T-helper 2 cell treated with Interferon-gamma antibody and Interleukin-4, amounts not matched to agents 100 ng/mL and 5 ng/mL, for 36 hours (primary cell): ENCODE measurements around the gene MACROD2. TPM values are rescaled to one million over a fixed set of nuclear protein-coding genes. Genes with fewer than 3 reads are reported as not detected.

Experiments used
- intact Hi-C: fragments of 100-400 bp; cut with micrococcal nuclease; formaldehyde crosslinking; loops from one replicate; pipeline ENCODE4 v1.15.1; 2023
- total RNA-seq: library from RNA; stranded (reverse); gene quantifications from 2 replicates; pipeline ENCODE4 v1.2.3, GENCODE V29; 2022

Gene MACROD2
- total RNA-seq, 1 donor from 2014 or later: not detected

- intact Hi-C loops: no loop called here
Measured at GRCh38 chr20:14576196-14576877, 581.0 kb downstream of the MACROD2 start.

- intact Hi-C loops: no loop called here
Measured at GRCh38 chr20:14580418-14581074, 585.2 kb downstream of the MACROD2 start.

DNA sequence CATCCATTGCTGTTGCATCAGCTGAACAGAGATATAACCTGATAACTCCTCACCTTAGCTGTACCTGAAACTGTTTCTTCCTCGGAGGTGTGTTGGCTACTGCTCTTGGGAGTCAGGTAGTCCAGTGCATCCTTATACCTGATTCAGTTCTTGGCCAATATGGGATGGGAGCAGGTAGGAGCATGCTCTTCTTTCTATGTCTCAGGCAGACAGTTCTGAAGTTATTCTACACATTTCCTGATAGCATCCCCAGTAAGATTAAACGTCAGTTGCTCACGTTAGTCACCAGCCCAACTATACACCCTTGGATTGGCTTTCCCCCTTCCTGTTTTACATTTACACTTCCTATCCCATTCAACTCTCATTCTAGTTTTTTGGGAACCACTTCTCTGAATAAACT is 586.4 kb downstream of the MACROD2 start:
- intact Hi-C loops: no loop called here

- intact Hi-C loops: no loop called here
Measured at GRCh38 chr20:14582855-14583254, 587.5 kb downstream of the MACROD2 start.

- intact Hi-C loops: no loop called here
Measured at GRCh38 chr20:14583413-14583812, 588.1 kb downstream of the MACROD2 start.

GRCh38 chr20:14589383-14589782 is 594.1 kb downstream of the MACROD2 start:
- intact Hi-C loops: no loop called here

DNA sequence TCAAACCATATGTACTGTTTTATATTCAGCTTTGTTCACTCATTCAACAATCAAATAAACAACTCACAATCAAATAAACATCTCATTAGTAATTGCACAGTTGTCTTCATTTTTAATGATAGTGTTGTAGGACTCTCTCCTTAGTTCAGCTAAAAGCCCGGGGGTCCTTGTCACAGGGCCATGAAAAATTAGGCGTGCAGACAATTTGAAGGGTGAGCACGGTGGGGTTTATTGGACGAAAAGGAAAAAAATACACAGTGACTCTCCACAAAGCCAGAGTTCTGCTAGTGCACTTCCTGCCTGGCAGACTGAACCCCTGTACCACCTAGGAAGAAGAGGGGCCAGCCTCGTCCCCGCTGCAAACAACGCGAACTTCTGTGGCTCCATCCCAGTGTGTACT is 599.7 kb downstream of the MACROD2 start:
- intact Hi-C loops: no loop called here

DNA sequence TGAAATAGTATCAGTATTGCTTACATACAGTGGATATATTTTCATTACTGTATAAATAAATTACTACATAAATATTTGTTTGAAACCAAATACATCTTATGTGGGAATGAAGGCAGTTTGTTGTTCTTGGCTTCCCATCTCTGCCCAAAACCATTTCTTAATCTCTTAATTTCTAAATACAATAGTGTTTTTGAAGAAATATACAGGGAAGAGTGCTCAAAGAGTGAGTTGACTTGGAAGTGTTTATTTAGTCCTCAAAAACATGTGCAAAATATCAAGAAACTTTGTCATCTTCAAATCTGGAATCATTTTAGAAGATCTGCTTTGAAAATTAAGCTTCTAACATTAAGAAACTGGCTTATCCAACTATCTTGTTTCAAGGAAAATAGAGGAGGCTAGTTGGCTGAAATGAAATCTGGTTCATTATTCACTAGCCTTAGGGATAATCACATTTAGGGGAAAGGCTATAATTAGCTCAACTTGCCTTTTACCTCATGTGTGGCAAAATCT is 601.9 kb downstream of the MACROD2 start:
- intact Hi-C loops: no loop called here

DNA sequence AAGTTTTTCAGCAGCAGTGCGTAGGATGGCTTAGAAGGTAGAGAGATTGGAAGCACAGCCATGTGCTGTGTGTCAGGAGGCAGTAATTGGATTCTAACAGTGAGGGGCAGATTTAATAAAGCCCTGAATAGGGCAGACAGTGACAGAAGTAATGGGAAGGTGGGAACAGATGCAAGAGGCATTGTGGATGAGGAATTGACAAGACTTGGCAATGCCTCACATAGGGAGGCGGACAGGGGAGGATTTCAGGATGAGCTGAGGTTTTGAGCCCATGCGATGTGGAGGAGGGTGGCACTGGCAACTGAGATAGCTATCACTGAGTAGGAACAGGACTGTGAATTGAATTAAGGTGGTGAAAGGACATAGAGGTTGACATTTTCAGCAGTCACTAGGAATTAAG is 604.3 kb downstream of the MACROD2 start:
- intact Hi-C loops: no loop called here

- intact Hi-C loops: no loop called here
Measured at GRCh38 chr20:14600527-14600926, 605.2 kb downstream of the MACROD2 start.

GRCh38 chr20:14604143-14604542 is 608.8 kb downstream of the MACROD2 start:
- intact Hi-C loops: no loop called here

DNA sequence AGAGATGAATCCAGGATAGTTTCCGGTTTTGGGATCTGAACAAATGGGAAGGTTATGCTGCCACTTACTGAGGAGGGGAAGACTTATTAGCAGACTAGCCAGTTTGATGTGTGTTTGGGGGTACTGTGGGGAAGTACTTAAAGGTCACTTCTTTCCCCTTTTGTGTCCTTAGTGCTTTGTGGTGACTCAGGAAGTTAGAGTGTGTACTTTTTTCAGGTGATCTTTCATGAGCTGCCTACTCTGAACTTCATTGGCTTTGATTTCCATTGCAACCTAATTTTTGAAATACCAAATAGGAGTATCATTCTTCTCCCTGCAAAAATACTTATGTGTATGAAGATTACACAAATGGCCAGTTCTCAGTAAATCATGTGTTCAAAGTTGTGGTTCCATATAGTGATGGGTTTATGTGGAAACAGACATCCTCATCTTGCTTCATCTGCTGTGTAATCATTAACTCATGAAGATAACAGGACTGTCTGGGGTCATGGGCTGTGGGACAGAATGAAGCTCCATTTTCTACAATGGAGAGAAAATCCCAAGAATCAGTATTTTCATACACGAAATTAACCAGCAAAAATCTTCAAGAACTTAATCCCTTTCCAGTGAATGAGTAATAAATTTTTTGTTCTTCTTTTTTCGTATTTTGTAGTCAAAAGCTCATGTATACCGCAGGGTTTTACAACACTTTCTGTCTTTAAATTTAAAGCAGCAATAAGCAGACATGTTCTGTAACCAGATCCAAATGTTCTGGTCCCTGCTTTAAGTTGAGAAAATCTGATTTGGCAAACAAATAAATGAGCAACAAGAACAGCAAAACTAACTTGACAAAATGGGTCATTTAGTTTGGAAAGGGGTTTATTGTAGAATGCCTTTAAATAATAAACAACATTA is 614.3 kb downstream of the MACROD2 start:
- intact Hi-C loops: no loop called here

GRCh38 chr20:14611479-14611878 is 616.2 kb downstream of the MACROD2 start:
- intact Hi-C loops: no loop called here

DNA sequence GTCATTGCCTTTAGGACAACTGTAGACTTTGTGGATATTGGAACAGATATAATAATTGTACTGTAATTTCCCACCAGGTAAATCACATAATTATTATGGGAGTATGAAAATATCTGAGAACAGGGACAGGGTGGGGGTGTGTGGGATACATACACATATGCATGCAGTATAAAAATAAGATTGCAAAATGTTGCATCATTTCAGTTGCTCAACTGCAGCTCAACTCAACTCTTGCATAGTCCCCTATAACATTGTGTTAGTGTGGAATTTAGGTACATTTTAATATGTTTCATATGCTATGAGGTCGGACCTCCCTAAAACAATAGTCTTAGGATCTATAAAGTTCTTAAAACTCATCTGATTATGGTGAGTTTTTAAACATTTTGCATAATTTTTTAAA is 617.1 kb downstream of the MACROD2 start:
- intact Hi-C loops: no loop called here

DNA sequence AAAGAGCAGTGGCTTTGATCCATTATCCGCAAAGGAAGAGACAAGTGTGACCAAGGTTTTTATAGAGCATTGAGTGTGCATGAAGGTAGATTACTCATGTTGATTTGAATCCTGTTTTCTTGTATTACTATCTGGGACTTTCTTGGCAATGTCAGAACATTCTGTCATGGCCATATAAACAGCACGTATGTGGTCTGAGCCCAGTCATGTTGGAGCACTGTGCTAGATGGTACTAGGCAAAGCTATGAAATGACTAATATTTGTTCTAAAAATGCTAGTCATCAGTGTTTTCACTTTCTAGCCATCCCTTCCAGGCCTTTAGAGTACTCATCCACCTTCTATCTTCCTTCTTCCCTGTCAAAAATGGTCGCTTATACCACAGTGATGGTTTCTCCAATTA is 620.7 kb downstream of the MACROD2 start:
- intact Hi-C loops: no loop called here

GRCh38 chr20:14617123-14617522 is 621.8 kb downstream of the MACROD2 start:
- intact Hi-C loops: no loop called here

DNA sequence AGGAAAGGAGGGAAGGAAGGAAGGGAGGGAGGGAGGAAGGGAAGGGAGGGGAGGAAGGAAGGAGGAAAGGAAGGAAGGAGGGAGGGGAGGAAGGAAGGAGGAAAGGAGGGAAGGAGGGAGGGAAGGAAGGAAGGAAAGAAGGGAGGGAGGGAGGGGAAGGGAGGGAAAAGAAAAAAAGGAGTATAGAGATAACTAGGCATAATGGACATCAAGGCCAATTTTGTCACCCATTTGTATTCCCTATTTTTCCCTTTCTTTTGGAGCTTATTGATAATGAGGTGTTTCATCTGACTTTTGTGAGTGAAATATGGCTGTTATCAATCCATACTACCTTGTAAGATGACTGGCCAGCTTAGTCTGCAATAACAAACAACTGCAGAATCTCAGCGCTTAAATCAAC is 624.1 kb downstream of the MACROD2 start:
- intact Hi-C loops: no loop called here

GRCh38 chr20:14622796-14623195 is 627.5 kb downstream of the MACROD2 start:
- intact Hi-C loops: no loop called here

- intact Hi-C loops: no loop called here
Measured at GRCh38 chr20:14631011-14631410, 635.7 kb downstream of the MACROD2 start.

- intact Hi-C loops: no loop called here
Measured at GRCh38 chr20:14632906-14633305, 637.6 kb downstream of the MACROD2 start.

DNA sequence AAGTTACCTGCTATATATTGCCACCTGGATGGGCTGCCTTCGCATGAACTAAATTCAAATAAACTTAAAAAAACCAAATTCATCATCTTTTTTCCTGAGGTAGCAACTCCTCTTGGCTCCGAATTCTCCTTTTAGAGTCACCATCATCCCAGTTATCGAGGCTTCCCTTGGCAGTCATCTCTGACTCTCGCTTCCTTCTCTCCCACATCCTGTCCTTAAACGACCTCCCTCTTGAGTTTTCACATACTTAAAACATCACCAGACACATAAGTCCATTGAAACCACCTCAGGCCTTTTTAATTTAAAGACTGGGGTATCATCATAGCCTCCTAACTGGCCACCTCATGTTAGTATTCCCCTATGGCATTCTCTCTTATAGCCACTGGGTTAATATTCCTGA is 638.2 kb downstream of the MACROD2 start:
- intact Hi-C loops: no loop called here

DNA sequence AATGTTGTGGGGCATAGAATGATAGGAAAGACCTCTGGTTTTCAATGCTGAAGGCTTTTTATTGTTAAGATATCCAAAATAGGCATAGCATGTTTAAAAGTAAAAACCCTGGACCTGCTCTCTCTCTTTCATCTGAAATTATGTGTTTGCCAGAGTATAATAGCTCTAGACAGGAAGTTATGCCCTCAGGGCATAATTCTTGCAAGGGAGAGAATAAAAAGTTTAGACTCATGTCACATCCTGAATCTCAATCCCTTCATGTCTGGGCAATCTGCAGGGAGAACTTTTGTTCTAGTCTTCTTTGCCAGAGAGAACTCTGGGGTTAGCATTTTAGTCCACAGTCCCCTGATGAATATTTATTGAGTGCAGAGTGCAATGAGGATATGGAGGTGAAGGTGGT is 639.3 kb downstream of the MACROD2 start:
- intact Hi-C loops: no loop called here
